Activated T-cell treated with anti-CD3 and anti-CD28 coated beads, Interleukin-2, amount 50 U/mL, for 4 hours (primary cell): Measurements from ENCODE around the gene IGFBP5. TPM values are rescaled to one million over a fixed set of nuclear protein-coding genes. Genes with fewer than 3 reads are reported as not detected.

ENCODE experiments used
- ATAC-seq, 2 donors: fragments of 200-7000 bp; cut with Tn5 transposase; one replicate each; pipeline ENCODE4 v1.10.0; 2021
- DNase-seq: peaks from one replicate; pipeline ENCODE4 v3.0.0-alpha.2; 2020
- H3K27me3 Mint-ChIP-seq: one replicate; pipeline ENCODE4 v1.8.0; 2021; ENCODE audit warnings: low read depth, mixed read lengths
- H3K36me3 Mint-ChIP-seq: one replicate; pipeline ENCODE4 v1.8.0; 2022; ENCODE audit warnings: mixed read lengths; ENCODE audit not compliant: insufficient read depth
- H3K4me1 Mint-ChIP-seq: one replicate; pipeline ENCODE4 v1.8.0; 2021; ENCODE audit warnings: low read depth, mixed read lengths
- H3K4me3 Mint-ChIP-seq: one replicate; pipeline ENCODE4 v1.8.0; 2021; ENCODE audit warnings: mild to moderate bottlenecking, moderate library complexity, mixed read lengths
- H3K9me3 Mint-ChIP-seq: one replicate; pipeline ENCODE4 v1.8.0; 2021; ENCODE audit warnings: mixed read lengths
- total RNA-seq, 3 donors: library from RNA; stranded (reverse); gene quantifications; one replicate each; pipeline ENCODE4 v1.2.1, GENCODE V29; 2021

IGFBP5 gene
- total RNA-seq, 3 donors from 2014 or later, result 1.8 to 2.7 (median 2.4) TPM

DNA sequence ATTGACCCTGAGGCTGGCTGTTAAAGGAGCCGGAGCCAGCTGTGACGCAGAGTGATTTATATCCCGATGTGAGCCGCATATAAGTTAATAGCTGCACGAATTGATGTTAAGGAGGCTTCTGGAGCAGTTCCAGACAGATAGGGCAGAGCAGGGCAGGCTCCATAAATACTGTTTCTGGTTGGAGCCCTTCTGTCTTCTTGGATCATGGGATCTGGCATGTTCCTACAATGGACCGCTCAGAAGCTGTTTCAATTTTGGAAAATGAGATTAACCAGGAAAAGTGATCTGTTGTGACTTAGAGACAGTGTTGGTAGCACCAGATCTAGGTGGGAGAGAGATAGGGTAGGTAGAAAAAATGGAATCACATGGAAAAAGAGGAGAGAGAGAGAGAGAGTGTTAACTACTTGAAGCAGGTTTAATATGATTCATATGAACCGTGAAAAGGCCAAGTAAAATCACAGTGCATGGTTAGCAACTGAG lies 4.8 kb upstream of the IGFBP5 start:
- Mint-ChIP-seq H3K36me3 (no peaks in the 10 kb centered on the region), H3K27me3 (peaks cover 26% of the 10 kb centered on the region), H3K9me3 (no peaks in the 10 kb centered on the region), H3K4me1 (no peaks in the 10 kb centered on the region), H3K4me3 (no peak overlapping the region)
- no peak for DNase-seq
- no peak for ATAC-seq

- Mint-ChIP-seq H3K4me1 (peaks cover 3% of the 10 kb centered on the region), H3K9me3 (no peaks in the 10 kb centered on the region), H3K36me3 (no peaks in the 10 kb centered on the region), H3K27me3 (peaks cover 35% of the 10 kb centered on the region), H3K4me3 (no peak overlapping the region)
- DNase-seq (no peak), ATAC-seq (peak in 1 of 2 donors; percentile 36)
Measured at GRCh38 chr2:216698895-216699294, 3.5 kb upstream of the IGFBP5 start.

- no peak for DNase-seq
- H3K27me3 Mint-ChIP-seq, result peaks cover 39% of the 10 kb centered on the region
- no peak overlapping the region for H3K4me3 Mint-ChIP-seq
Measured at GRCh38 chr2:216698293-216698692, 2.9 kb upstream of the IGFBP5 start.

GRCh38 chr2:216696751-216697560 lies 1.6 kb upstream of the IGFBP5 start:
- ATAC-seq (no peak), DNase-seq (no peak)
- Mint-ChIP-seq H3K36me3 (no peaks in the 10 kb centered on the region), H3K27me3 (peaks cover 51% of the 10 kb centered on the region), H3K4me1 (peaks cover 17% of the 10 kb centered on the region), H3K9me3 (no peaks in the 10 kb centered on the region), H3K4me3 (no peak overlapping the region)

More at GRCh38 chr2:216698293-216698692, 2.9 kb upstream of the IGFBP5 start:
- Mint-ChIP-seq H3K4me1 (peaks cover 7% of the 10 kb centered on the region), H3K36me3 (no peaks in the 10 kb centered on the region), H3K9me3 (no peaks in the 10 kb centered on the region)
- ATAC-seq, result no peak

DNA sequence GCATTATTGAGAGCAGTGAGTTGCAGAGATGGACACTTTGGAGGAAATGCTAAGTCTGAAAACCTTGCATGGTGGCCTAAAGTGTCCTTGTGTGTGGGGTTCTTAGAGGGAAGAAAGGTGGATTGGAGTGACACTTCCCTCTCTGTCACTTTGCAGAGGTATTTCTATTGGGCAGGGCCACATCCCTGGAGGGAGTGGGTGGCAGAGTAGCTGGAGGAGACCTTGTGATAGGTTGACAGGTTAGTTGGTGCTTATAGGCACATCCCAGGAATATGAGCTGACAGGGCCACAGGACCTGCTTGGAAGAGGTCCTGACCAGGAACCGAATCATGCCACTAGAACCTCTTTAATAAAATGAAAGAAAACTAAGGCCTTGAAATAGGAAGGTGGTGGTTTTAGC lies 972 bp upstream of the IGFBP5 start:
- ATAC-seq, result no peak
- Mint-ChIP-seq H3K4me1 (peaks cover 21% of the 10 kb centered on the region), H3K9me3 (no peaks in the 10 kb centered on the region), H3K36me3 (no peaks in the 10 kb centered on the region), H3K27me3 (peaks cover 55% of the 10 kb centered on the region), H3K4me3 (no peak overlapping the region)
- DNase-seq, result no peak

DNA sequence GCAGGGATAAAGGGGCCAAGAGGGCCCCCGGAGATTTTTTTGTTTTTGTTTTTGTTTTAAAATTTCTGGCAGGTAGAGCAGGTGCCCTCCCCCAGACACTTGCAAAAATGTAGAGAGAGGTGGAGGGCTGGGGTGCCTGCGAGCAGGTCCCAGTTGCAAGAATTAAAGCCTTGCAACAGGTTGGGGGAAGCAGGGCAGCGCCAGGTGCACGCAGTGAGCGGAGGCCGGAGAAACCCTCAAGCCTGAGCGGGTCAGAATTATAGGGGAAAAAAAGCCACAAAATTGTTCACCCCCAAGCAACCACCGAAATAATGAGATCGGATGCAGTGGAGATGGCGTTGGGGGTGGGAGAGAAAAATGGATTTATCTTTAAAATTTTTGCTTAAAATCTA lies 527 bp downstream of the IGFBP5 start:
- Mint-ChIP-seq H3K9me3 (no peaks in the 10 kb centered on the region), H3K4me3 (no peak overlapping the region), H3K4me1 (peaks cover 26% of the 10 kb centered on the region), H3K36me3 (no peaks in the 10 kb centered on the region), H3K27me3 (peaks cover 66% of the 10 kb centered on the region)
- ATAC-seq (no peak), DNase-seq (no peak)

- H3K36me3 Mint-ChIP-seq, result no peaks in the 10 kb centered on the region
- H3K4me1 Mint-ChIP-seq, result peaks cover 26% of the 10 kb centered on the region
- ATAC-seq (peak; percentile 53), DNase-seq (no peak)
- H3K9me3 Mint-ChIP-seq, result no peaks in the 10 kb centered on the region
- peaks cover 71% of the 10 kb centered on the region for H3K27me3 Mint-ChIP-seq
- H3K4me3 Mint-ChIP-seq, result peak overlapping the region; percentile 59
Measured at GRCh38 chr2:216694082-216694825, 1.1 kb downstream of the IGFBP5 start.

- Mint-ChIP-seq H3K36me3 (no peaks in the 10 kb centered on the region), H3K27me3 (peaks cover 78% of the 10 kb centered on the region), H3K4me1 (peaks cover 26% of the 10 kb centered on the region), H3K9me3 (no peaks in the 10 kb centered on the region), H3K4me3 (peak overlapping the region; percentile 59)
- DNase-seq (no peak), ATAC-seq (no peak)
Measured at GRCh38 chr2:216693414-216694080, 1.8 kb downstream of the IGFBP5 start.

DNA sequence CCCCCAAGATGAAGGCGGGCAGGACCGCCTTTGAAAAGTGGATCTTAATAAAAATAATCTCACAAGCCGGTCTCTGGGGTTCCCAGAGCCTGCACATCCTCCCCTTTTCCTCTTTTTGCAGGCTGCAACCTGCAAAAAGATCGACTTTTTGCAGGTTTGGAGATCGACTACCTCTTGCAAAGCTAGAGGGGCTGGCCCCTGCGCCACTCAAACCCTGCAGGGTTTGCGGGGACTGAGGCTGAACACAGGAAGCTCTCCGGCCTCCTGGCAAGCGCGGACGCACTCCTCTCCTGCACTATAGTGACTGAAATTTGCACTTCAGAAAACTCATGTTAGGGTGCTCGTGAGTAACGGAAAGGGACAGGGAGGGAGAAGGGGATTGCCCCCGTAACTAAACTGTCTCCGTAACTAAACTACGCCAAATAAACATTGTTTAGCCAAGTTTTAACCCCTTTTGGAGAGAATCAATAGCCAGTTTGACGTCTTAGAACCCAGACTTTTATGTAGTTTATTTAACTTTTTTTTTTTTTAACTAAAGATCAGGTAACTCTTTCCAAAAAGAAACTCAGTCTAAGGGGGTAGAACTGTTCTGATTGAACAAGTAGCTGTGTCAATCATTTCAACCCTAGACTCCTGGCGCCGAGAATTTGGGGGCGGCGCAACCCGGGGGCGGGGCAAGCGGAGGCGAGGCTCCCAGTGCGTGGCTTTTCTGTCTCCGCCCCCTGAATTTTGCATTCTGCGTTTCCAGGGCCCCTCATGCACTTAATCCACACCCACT lies 2.5 kb downstream of the IGFBP5 start:
- Mint-ChIP-seq H3K4me3 (peak overlapping the region; percentile 72), H3K9me3 (no peaks in the 10 kb centered on the region), H3K36me3 (no peaks in the 10 kb centered on the region), H3K4me1 (peaks cover 26% of the 10 kb centered on the region), H3K27me3 (peaks cover 75% of the 10 kb centered on the region)
- ATAC-seq (peak; percentile 56 to 65), DNase-seq (peak; percentile 57)

- Mint-ChIP-seq H3K9me3 (no peaks in the 10 kb centered on the region), H3K36me3 (no peaks in the 10 kb centered on the region), H3K4me3 (peak overlapping the region; percentile 45), H3K27me3 (peaks cover 72% of the 10 kb centered on the region), H3K4me1 (peaks cover 26% of the 10 kb centered on the region)
- DNase-seq (no peak), ATAC-seq (no peak)
Measured at GRCh38 chr2:216690853-216691741, 4.3 kb downstream of the IGFBP5 start.

GRCh38 chr2:216690456-216690852 lies 4.9 kb downstream of the IGFBP5 start:
- peaks cover 71% of the 10 kb centered on the region for H3K27me3 Mint-ChIP-seq
- no peak for DNase-seq
- no peaks in the 10 kb centered on the region for H3K9me3 Mint-ChIP-seq
- no peak for ATAC-seq
- H3K4me1 Mint-ChIP-seq, result peaks cover 26% of the 10 kb centered on the region
- H3K4me3 Mint-ChIP-seq, result no peak overlapping the region
- H3K36me3 Mint-ChIP-seq, result no peaks in the 10 kb centered on the region

DNA sequence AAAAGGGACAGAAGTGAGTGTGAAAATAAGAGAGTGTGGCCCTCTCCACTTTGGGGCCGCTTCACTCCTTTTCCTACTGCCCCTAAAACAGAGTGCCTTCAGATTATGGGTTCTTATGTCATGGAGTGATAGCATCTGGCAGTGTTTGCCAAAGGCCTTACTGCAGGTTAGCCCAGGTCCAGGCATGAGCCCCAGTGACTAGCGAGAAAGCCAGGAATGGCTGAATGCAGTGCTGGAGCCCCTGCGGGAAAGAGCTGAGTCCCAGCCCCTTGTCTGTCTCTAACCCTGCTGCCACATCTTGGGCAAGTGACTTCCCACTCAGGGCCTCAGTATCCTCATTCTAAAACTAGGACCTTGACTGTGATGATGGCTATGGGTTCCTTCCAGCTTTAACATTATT lies 6.0 kb downstream of the IGFBP5 start:
- ATAC-seq (no peak), DNase-seq (no peak)
- H3K27me3 Mint-ChIP-seq, result peaks cover 71% of the 10 kb centered on the region
- no peaks in the 10 kb centered on the region for H3K36me3 Mint-ChIP-seq
- H3K9me3 Mint-ChIP-seq, result no peaks in the 10 kb centered on the region
- H3K4me1 Mint-ChIP-seq, result peaks cover 24% of the 10 kb centered on the region
- no peak overlapping the region for H3K4me3 Mint-ChIP-seq

DNA sequence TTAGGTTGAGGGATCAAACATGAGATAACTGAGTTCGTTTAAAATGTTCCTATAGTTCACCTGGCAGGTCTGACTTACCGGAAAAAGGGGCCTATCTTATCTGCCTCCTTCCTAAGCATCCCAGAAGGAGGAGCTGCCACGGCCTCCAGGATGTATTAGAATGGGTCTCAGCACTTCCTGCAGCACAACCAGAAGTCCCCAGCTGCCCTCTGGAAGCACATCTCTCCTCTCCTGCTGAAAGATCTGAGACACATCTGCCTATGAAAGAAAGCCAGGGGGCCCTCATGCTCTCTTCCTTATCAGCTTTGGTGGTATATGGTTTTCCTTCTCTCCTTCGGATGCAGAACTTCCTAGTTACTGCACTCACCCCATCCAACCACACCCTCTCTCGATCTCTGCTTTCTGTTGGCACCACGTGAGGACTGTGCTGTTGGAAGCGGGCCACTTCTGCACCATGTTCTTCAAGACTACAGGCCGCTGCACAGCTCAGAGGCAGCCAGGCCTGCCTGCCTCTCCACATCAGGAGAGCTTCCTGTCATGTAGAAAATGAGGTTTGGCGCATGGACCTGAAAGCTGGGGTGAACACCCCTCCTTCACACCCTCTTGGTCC lies 6.5 kb downstream of the IGFBP5 start:
- no peak overlapping the region for H3K4me3 Mint-ChIP-seq
- H3K27me3 Mint-ChIP-seq, result peaks cover 72% of the 10 kb centered on the region
- H3K4me1 Mint-ChIP-seq, result peaks cover 22% of the 10 kb centered on the region
- no peaks in the 10 kb centered on the region for H3K36me3 Mint-ChIP-seq
- no peaks in the 10 kb centered on the region for H3K9me3 Mint-ChIP-seq
- DNase-seq, result no peak
- ATAC-seq, result no peak
